SK-N-MC (cell line): ENCODE data around the gene PPIL1.

Experiments used
- EZH2 ChIP-seq: fragments of 200-600 bp; sonication (generic); IDR thresholded peaks from one replicate; pipeline ENCODE4 v1.6.1; 2017; ENCODE audit warnings: antibody characterized with exemption
- POLR2AphosphoS5 ChIP-seq: IDR thresholded peaks from 2 replicates; pipeline ENCODE4 v1.6.1; 2012; ENCODE audit warnings: mild to moderate bottlenecking, low read depth, low read length, borderline replicate concordance

GRCh38 chr6:36834576-36835341 lies 39.8 kb downstream of the PPIL1 start:
- TF ChIP-seq POLR2AphosphoS5 = no peak
- TF ChIP-seq EZH2 = no peak
